K562 (cell line): Measurements from ENCODE around the gene LYPD5. TPM values are rescaled to one million over a fixed set of nuclear protein-coding genes. Genes with fewer than 3 reads are reported as not detected.

Experiments used
- BCOR ChIP-seq: fragments of 450-650 bp; IDR thresholded peaks from 2 replicates; pipeline ENCODE4 v1.6.1; 2016
- CREBBP ChIP-seq: IDR thresholded peaks from one replicate; pipeline ENCODE4 v1.6.1; 2012; ENCODE audit warnings: low read depth, mild to moderate bottlenecking, control low read depth, inconsistent platforms, low read length
- CTBP1 ChIP-seq: fragments of 450-650 bp; IDR thresholded peaks from 2 replicates; pipeline ENCODE4 v1.6.1; 2016; ENCODE audit warnings: borderline replicate concordance
- EGR1 ChIP-seq: fragments of 450-650 bp; conservative IDR thresholded peaks from 2 replicates; pipeline ENCODE4 v1.6.1; 2017; ENCODE audit warnings: mild to moderate bottlenecking
- FOXP4 ChIP-seq: sonication (generic); formaldehyde crosslinking; IDR thresholded peaks from 2 replicates; pipeline ENCODE4 v1.8.0; 2022; ENCODE audit warnings: mild to moderate bottlenecking, missing genetic modification reagents, borderline replicate concordance
- L3MBTL2 ChIP-seq: fragments of 450-650 bp; IDR thresholded peaks from 2 replicates; pipeline ENCODE4 v1.6.1; 2016; ENCODE audit warnings: mild to moderate bottlenecking, moderate library complexity
- ZBTB26 ChIP-seq: fragments of 450-650 bp; formaldehyde crosslinking; IDR thresholded peaks from 2 replicates; pipeline ENCODE4 v1.4.0; 2022; ENCODE audit warnings: missing genetic modification characterization
- ZBTB7A ChIP-seq: IDR thresholded peaks from 2 replicates; pipeline ENCODE4 v1.6.1; 2011; ENCODE audit warnings: low read depth, mild to moderate bottlenecking, low read length, moderate library complexity, borderline replicate concordance; ENCODE audit not compliant: control insufficient read depth
- ZNF316 ChIP-seq: fragments of 450-650 bp; IDR thresholded peaks from 2 replicates; pipeline ENCODE4 v1.6.1; 2016
- ZNF79 ChIP-seq: fragments of 250-450 bp; sonication (Bioruptor Pico); IDR thresholded peaks from 2 replicates; pipeline ENCODE4 v1.4.0; 2020; ENCODE audit warnings: low read depth, mild to moderate bottlenecking, moderate library complexity
- polyA plus RNA-seq, 8 experiments: library from polyadenylated mRNA; depleted of rRNA in 4 of 8; stranded (reverse) in 5 of 8; unstranded in 3 of 8; fragments of >200 nt; fragmentation: Nextera tagmentation in 2 of 8; fragmentation: Illumina TruSeq in 1 of 8; extraction: Ambion mirVana in 2 of 8; extraction: Trizol in 1 of 8; gene quantifications; 2 replicates each; pipeline versions ENCODE4 v1.2.1 to v1.2.3, GENCODE V29; 2011 to 2014; ENCODE audit warnings: inconsistent platforms in 1 of 8, missing spikeins in 1 of 8
- total RNA-seq, 7 experiments: library from RNA; depleted of rRNA in 6 of 7; stranded (reverse); fragments of >200 nt in 6 of 7; fragmentation: Illumina TruSeq in 2 of 7; extraction: Trizol in 2 of 7; gene quantifications; 2 replicates each; pipeline versions ENCODE4 v1.2.1 to v1.2.3, GENCODE V29; 2011 to 2021; ENCODE audit warnings: low replicate concordance in 1 of 7
- TF ChIP-seq, protein P1 (sequence below): IDR thresholded peaks from 2 replicates; pipeline ENCODE4 v1.6.1; 2016; ENCODE audit warnings: missing genetic modification characterization, missing compliant biosample characterization
- TF ChIP-seq, protein P2 (sequence below), 2 experiments: fragments of 450-650 bp; IDR thresholded peaks; 2 replicates each; pipeline ENCODE4 v1.6.1; 2016

The LYPD5 gene
- total and polyA plus RNA-seq, 9 of the 15 experiments (the other 6 are each of a cell fraction or from before 2014, with no cell fraction given): 0.03 to 0.22 (median 0.10) TPM; not detected in 3

- peak; percentile 18; the same call in 1 of the 2 replicates for TF ChIP-seq ZBTB7A
- TF ChIP-seq, protein P1, sequence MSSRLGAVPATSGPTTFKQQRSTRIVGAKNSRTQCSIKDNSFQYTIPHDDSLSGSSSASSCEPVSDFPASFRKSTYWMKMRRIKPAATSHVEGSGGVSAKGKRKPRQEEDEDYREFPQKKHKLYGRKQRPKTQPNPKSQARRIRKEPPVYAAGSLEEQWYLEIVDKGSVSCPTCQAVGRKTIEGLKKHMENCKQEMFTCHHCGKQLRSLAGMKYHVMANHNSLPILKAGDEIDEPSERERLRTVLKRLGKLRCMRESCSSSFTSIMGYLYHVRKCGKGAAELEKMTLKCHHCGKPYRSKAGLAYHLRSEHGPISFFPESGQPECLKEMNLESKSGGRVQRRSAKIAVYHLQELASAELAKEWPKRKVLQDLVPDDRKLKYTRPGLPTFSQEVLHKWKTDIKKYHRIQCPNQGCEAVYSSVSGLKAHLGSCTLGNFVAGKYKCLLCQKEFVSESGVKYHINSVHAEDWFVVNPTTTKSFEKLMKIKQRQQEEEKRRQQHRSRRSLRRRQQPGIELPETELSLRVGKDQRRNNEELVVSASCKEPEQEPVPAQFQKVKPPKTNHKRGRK: peak; percentile 73
- 0 out of 2 replicates have a peak, but pooled peaks have one; percentile 45 for TF ChIP-seq FOXP4
- 0 out of 2 replicates have a peak, but pooled peaks have one; percentile 24 for TF ChIP-seq ZBTB26
- TF ChIP-seq BCOR: 0 out of 2 replicates have a peak, but pooled peaks have one; percentile 7
- TF ChIP-seq, protein P2, sequence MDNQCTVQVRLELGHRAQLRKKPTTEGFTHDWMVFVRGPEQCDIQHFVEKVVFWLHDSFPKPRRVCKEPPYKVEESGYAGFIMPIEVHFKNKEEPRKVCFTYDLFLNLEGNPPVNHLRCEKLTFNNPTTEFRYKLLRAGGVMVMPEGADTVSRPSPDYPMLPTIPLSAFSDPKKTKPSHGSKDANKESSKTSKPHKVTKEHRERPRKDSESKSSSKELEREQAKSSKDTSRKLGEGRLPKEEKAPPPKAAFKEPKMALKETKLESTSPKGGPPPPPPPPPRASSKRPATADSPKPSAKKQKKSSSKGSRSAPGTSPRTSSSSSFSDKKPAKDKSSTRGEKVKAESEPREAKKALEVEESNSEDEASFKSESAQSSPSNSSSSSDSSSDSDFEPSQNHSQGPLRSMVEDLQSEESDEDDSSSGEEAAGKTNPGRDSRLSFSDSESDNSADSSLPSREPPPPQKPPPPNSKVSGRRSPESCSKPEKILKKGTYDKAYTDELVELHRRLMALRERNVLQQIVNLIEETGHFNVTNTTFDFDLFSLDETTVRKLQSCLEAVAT (IDR thresholded peaks at IDR 0.05): 0 out of 4 replicates have a peak, but pooled peaks of 1 of the 2 experiments have one; percentile 23
- TF ChIP-seq L3MBTL2: peak; percentile 57
- TF ChIP-seq ZNF316: peak; percentile 32
- peak; percentile 49 for TF ChIP-seq EGR1
- TF ChIP-seq CREBBP: no peak
- TF ChIP-seq CTBP1: 0 out of 2 replicates have a peak, but pooled peaks have one; percentile 28
- no peak for TF ChIP-seq ZNF79
- TF ChIP-seq, all 486 proteins: peak for 16
These were observed 3.5 kb downstream of the LYPD5 start (continued) for GRCh38 chr19:43798546-43799409.
